HepG2 (cell line): ENCODE measurements around the gene ASIC3. TPM values are rescaled to one million over a fixed set of nuclear protein-coding genes. Genes with fewer than 3 reads are reported as not detected.

ENCODE experiments used
- ATAC-seq: fragments of 200-7000 bp; cut with Tn5 transposase; 3 replicates; pipeline ENCODE4 v1.9.1; 2020; ENCODE audit warnings: mild to moderate bottlenecking, moderate library complexity
- BruUV-seq: library from RNA; stranded (reverse); fragments of 400-500 nt; replicated peaks from 2 replicates; lab custom pipeline; 2021; lab: Mats Ljungman, UMichigan
- CTCF ChIA-PET: fragments of 300-600 bp; formaldehyde crosslinking; extraction: SDS; loops from one replicate; lab custom pipeline; 2021; ENCODE audit warnings: low total read pairs, inconsistent platforms, low intra/inter-chr PET ratio; lab: Yijun Ruan, JAX
- POLR2A ChIA-PET: fragments of 350-600 bp; sonication (Branson Sonifier 250); formaldehyde crosslinking; loops from one replicate; lab custom pipeline; 2020; ENCODE audit warnings: antibody characterized with exemption, inconsistent platforms; lab: Yijun Ruan, JAX
- DNase-seq: peaks from one replicate; pipeline ENCODE4 v3.0.0-alpha.2; 2015; ENCODE audit warnings: low spot score
- FAIRE-seq: peaks from 3 replicates; lab custom pipeline; 2011; peaks lifted over from hg19 to GRCh38; lab: Jason Lieb, UNC
- H2AFZ ChIP-seq: one replicate; pipeline ENCODE4 v1.6.1; 2011; ENCODE audit warnings: low read length, inconsistent platforms
- H3K27ac ChIP-seq: fragments of 300-600 bp; 3 replicates; pipeline ENCODE4 v1.8.0; 2011; ENCODE audit warnings: mixed run types, mild to moderate bottlenecking, mixed read lengths, low read length, inconsistent platforms; ENCODE audit not compliant: insufficient read depth; ENCODE audit errors: extremely low read length
- H3K27me3 ChIP-seq, 2 experiments: fragments of 200-600 bp in 1 of 2; 2 replicates in 1 of 2; 3 replicates in 1 of 2; pipeline versions ENCODE4 v1.6.0 to v1.8.0; 2011; ENCODE audit warnings: low read length in 2 of 2, mild to moderate bottlenecking in 2 of 2, moderate library complexity in 2 of 2, inconsistent platforms in 1 of 2; ENCODE audit not compliant: insufficient read depth in 2 of 2, control insufficient read depth in 1 of 2
- H3K36me3 ChIP-seq, 2 experiments: fragments of 200-600 bp in 1 of 2; replicated peaks in 1 of 2; 2 replicates in 1 of 2; 3 replicates in 1 of 2; pipeline versions ENCODE4 v1.5.1 to v1.8.0; 2011; ENCODE audit warnings: low read length in 2 of 2, inconsistent platforms in 1 of 2; ENCODE audit not compliant: insufficient read depth in 2 of 2, control insufficient read depth in 1 of 2
- H3K4me1 ChIP-seq: 2 replicates; pipeline ENCODE4 v1.5.1; 2012; ENCODE audit warnings: low read length, inconsistent platforms; ENCODE audit not compliant: insufficient read depth
- H3K4me2 ChIP-seq: 2 replicates; pipeline ENCODE4 v1.6.0; 2011; ENCODE audit warnings: low read depth, low read length, inconsistent platforms
- H3K4me3 ChIP-seq, 3 experiments: fragments of 200-600 bp in 1 of 3; sonication (generic), shearing (Covaris generic) in 1 of 3; replicated peaks in 1 of 3; 2 replicates each; pipeline ENCODE4 v1.5.1; 2011 to 2016; ENCODE audit warnings: low read length in 3 of 3, inconsistent platforms in 2 of 3, low read depth in 2 of 3, mild to moderate bottlenecking in 2 of 3, control low read depth in 1 of 3, mixed read lengths in 1 of 3; ENCODE audit not compliant: insufficient read depth in 1 of 3
- H3K79me2 ChIP-seq: one replicate; pipeline ENCODE4 v1.6.1; 2011; ENCODE audit warnings: low read length, inconsistent platforms; ENCODE audit not compliant: insufficient read depth
- H3K9ac ChIP-seq: 2 replicates; pipeline ENCODE4 v1.6.0; 2011; ENCODE audit warnings: mild to moderate bottlenecking, low read depth, low read length, inconsistent platforms; ENCODE audit not compliant: insufficient read depth
- H3K9me3 ChIP-seq: 2 replicates; pipeline ENCODE4 v1.5.1; 2012; ENCODE audit warnings: mild to moderate bottlenecking, low read length
- H4K20me1 ChIP-seq: 2 replicates; pipeline ENCODE4 v1.6.0; 2011; ENCODE audit warnings: inconsistent platforms, mild to moderate bottlenecking, low read length, moderate library complexity; ENCODE audit not compliant: insufficient read depth
- ELF3 ChIP-seq: IDR thresholded peaks from 2 replicates; pipeline ENCODE4 v1.6.1; 2016; ENCODE audit warnings: missing genetic modification reagents, missing compliant biosample characterization
- ETV5 ChIP-seq: IDR thresholded peaks from 2 replicates; pipeline ENCODE4 v1.6.1; 2018; ENCODE audit warnings: missing biosample characterization, missing genetic modification reagents, inconsistent platforms, borderline replicate concordance
- HDAC2 ChIP-seq: sonication (generic); formaldehyde crosslinking; IDR thresholded peaks from 2 replicates; pipeline ENCODE4 v1.4.0; 2020; ENCODE audit warnings: missing genetic modification reagents
- HOXD1 ChIP-seq: sonication (generic); formaldehyde crosslinking; IDR thresholded peaks from 2 replicates; pipeline ENCODE4 v1.5.0; 2020; ENCODE audit warnings: missing genetic modification reagents
- KAT2B ChIP-seq: fragments of 150-350 bp; IDR thresholded peaks from 2 replicates; pipeline ENCODE4 v1.6.1; 2014; ENCODE audit warnings: low read depth, low read length, borderline replicate concordance
- KAT7 ChIP-seq: IDR thresholded peaks from 2 replicates; pipeline ENCODE4 v1.6.1; 2018; ENCODE audit warnings: borderline replicate concordance, missing compliant biosample characterization
- MTF1 ChIP-seq: sonication (generic); formaldehyde crosslinking; IDR thresholded peaks from 2 replicates; pipeline ENCODE4 v1.5.0; 2020; ENCODE audit warnings: missing genetic modification reagents
- ZNF17 ChIP-seq: sonication (generic); formaldehyde crosslinking; IDR thresholded peaks from 2 replicates; pipeline ENCODE4 v1.5.0; 2020; ENCODE audit warnings: mild to moderate bottlenecking, missing genetic modification reagents
- ZNF30 ChIP-seq: sonication (generic); formaldehyde crosslinking; IDR thresholded peaks from 2 replicates; pipeline ENCODE4 v1.5.0; 2020; ENCODE audit warnings: mild to moderate bottlenecking, missing genetic modification reagents
- ZNF317 ChIP-seq: sonication (generic); formaldehyde crosslinking; IDR thresholded peaks from 2 replicates; pipeline ENCODE4 v1.5.0; 2020; ENCODE audit warnings: mild to moderate bottlenecking, missing genetic modification reagents
- ZNF678 ChIP-seq: sonication (generic); formaldehyde crosslinking; IDR thresholded peaks from 2 replicates; pipeline ENCODE4 v1.4.0; 2020; ENCODE audit warnings: mild to moderate bottlenecking, missing genetic modification reagents
- ZNF703 ChIP-seq: sonication (generic); formaldehyde crosslinking; IDR thresholded peaks from 2 replicates; pipeline ENCODE4 v1.5.1; 2020; ENCODE audit warnings: missing genetic modification reagents, mild to moderate bottlenecking, moderate library complexity, borderline replicate concordance
- ZNF720 ChIP-seq: sonication (generic); formaldehyde crosslinking; IDR thresholded peaks from 2 replicates; pipeline ENCODE4 v1.4.0; 2020; ENCODE audit warnings: missing genetic modification reagents
- ZNF773 ChIP-seq: sonication (generic); formaldehyde crosslinking; IDR thresholded peaks from 2 replicates; pipeline ENCODE4 v1.4.0; 2020; ENCODE audit warnings: missing genetic modification reagents, borderline replicate concordance
- WGBS: methylation state at CpG from one replicate; pipeline ENCODE4 v1.1.6; 2017; ENCODE audit warnings: low lambda C conversion rate; 5-methylcytosine and 5-hydroxymethylcytosine counted together
- in situ Hi-C: cut with HindIII; loops from 2 replicates; pipeline ENCODE4 v1.10.0; 2017; ENCODE audit warnings: low pct_unique_long_range_greater_than_20kb; ENCODE audit not compliant: extremely low pct_ligation_motif_present
- intact Hi-C: fragments of 100-400 bp; cut with micrococcal nuclease; formaldehyde crosslinking; loops from one replicate; pipeline ENCODE4 v1.10.0; 2022; ENCODE audit not compliant: unreplicated experiment
- polyA plus RNA-seq, 8 experiments: library from polyadenylated mRNA; depleted of rRNA in 3 of 8; stranded (reverse) in 7 of 8; unstranded in 1 of 8; fragments of >200 nt; fragmentation: Illumina TruSeq in 4 of 8; extraction: Trizol in 4 of 8; gene quantifications; 2 replicates each; pipeline versions ENCODE4 v1.2.1 to v1.2.3, GENCODE V29; 2011 to 2016; ENCODE audit warnings: low read depth in 4 of 8, missing spikeins in 1 of 8, mixed read lengths in 1 of 8; ENCODE audit not compliant: insufficient read depth in 1 of 8
- total RNA-seq, 5 experiments: library from RNA; depleted of rRNA; stranded (reverse); fragments of >200 nt; fragmentation: Illumina TruSeq; extraction: Trizol; gene quantifications; 2 replicates each; pipeline ENCODE4 v1.2.3, GENCODE V29; 2016; ENCODE audit warnings: low read depth in 1 of 5
- TF ChIP-seq, protein P1 (sequence below): IDR thresholded peaks from 2 replicates; pipeline ENCODE4 v1.6.1; 2018; ENCODE audit warnings: missing genetic modification reagents, mild to moderate bottlenecking, missing compliant biosample characterization
- TF ChIP-seq, protein P2 (sequence below): sonication (generic); formaldehyde crosslinking; conservative IDR thresholded peaks from 2 replicates; pipeline ENCODE4 v1.4.0; 2020; ENCODE audit warnings: missing genetic modification reagents
- TF ChIP-seq, protein P3 (sequence below): sonication (generic); formaldehyde crosslinking; IDR thresholded peaks from 2 replicates; pipeline ENCODE4 v1.4.0; 2020; ENCODE audit warnings: mild to moderate bottlenecking, missing genetic modification reagents
- TF ChIP-seq, protein P4 (sequence below): sonication (generic); formaldehyde crosslinking; IDR thresholded peaks from 2 replicates; pipeline ENCODE4 v1.4.0; 2020; ENCODE audit warnings: missing genetic modification reagents

The ASIC3 gene
- total and polyA plus RNA-seq, 2 of the 13 experiments (the other 11 are each of a cell fraction or from before 2014, with no cell fraction given) = 0.51 TPM; not detected in 1

DNA sequence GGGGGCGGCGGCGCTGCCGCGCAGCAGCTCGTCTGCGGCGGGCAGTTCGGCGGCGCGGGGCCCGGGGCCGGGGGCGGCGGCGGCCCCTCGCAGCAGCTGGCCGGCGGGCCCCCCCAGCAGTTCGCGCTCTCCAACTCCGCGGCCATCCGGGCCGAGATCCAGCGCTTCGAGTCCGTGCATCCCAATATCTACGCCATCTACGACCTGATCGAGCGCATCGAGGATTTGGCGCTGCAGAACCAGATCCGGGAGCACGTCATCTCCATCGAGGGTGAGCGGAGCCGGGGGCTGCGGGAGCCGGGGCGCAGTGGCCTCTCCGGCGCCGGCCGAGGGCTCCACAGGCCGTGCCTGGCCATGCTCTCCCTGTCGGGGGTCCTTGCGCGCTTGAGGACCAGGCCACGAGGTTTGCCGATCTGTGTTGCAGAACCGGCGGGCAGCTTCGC, 38.5 kb downstream of the ASIC3 start:
- FAIRE-seq = no peak
- peak overlapping the region; percentile 70 for H3K27ac ChIP-seq
- in situ Hi-C loops (no loop called here), intact Hi-C loops (loop anchor here (2.0 to 10.0 kb wide), 2 partner anchors 28 to 158 kb away; partner anchors contain the start of genes SLC4A2 and SMARCD3)
- H3K36me3 ChIP-seq = peaks cover 2 to 7% of the 10 kb centered on the region in 2 experiments; a peak in 4 of 5 replicates
- DNase-seq = no peak
- peaks cover 59% of the 10 kb centered on the region for H3K79me2 ChIP-seq
- H3K9ac ChIP-seq = peak overlapping the region; percentile 88
- BruUV-seq = no TSS peak
- peak overlapping the region; percentile 97 for H3K4me2 ChIP-seq
- H4K20me1 ChIP-seq = peaks cover 33% of the 10 kb centered on the region
- H3K4me1 ChIP-seq = peaks cover 71% of the 10 kb centered on the region
- POLR2A ChIA-PET = interaction anchor here (1.3 to 6.7 kb wide), 4 partner anchors 20 to 26 kb away, joined by 3 to 82 read pairs (median 5); no protein-coding TSS in a partner anchor
- H3K27me3 ChIP-seq = no peaks in the 10 kb centered on the region; a peak in 1 of 5 replicates
- CTCF ChIA-PET = interaction anchor here (2.2 kb wide), 1 partner anchor 25 kb away, joined by 6 read pairs; no protein-coding TSS in a partner anchor
- ATAC-seq = no peak
- H2AFZ ChIP-seq = no peak overlapping the region
- 0% methylated on average over 1 of the region's 56 CpGs for WGBS
- peak overlapping the region; percentile 93 to 98 (median 95) for H3K4me3 ChIP-seq
- H3K9me3 ChIP-seq = no peaks in the 10 kb centered on the region
- TF ChIP-seq ZNF703 (CRISPR knock-in tag) (0 out of 2 replicates have a peak, but pooled peaks have one; percentile 12), ZNF678 (CRISPR knock-in tag) (0 out of 2 replicates have a peak, but pooled peaks have one; percentile 6), ZNF17 (CRISPR knock-in tag) (no peak), ZNF30 (peak; percentile 57), MTF1 (no peak), ETV5 (no peak), HOXD1 (CRISPR knock-in tag) (no peak), ZNF720 (CRISPR knock-in tag) (no peak), HDAC2 (no peak), ZNF773 (CRISPR knock-in tag) (no peak), ELF3 (no peak), KAT7 (CRISPR knock-in tag) (0 out of 2 replicates have a peak, but pooled peaks have one; percentile 15), ZNF317 (0 out of 2 replicates have a peak, but pooled peaks have one; percentile 7), KAT2B (no peak)
- TF ChIP-seq, protein P1, sequence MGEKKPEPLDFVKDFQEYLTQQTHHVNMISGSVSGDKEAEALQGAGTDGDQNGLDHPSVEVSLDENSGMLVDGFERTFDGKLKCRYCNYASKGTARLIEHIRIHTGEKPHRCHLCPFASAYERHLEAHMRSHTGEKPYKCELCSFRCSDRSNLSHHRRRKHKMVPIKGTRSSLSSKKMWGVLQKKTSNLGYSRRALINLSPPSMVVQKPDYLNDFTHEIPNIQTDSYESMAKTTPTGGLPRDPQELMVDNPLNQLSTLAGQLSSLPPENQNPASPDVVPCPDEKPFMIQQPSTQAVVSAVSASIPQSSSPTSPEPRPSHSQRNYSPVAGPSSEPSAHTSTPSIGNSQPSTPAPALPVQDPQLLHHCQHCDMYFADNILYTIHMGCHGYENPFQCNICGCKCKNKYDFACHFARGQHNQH (CRISPR knock-in tag) = 0 out of 2 replicates have a peak, but pooled peaks have one; percentile 2
- TF ChIP-seq, protein P2, sequence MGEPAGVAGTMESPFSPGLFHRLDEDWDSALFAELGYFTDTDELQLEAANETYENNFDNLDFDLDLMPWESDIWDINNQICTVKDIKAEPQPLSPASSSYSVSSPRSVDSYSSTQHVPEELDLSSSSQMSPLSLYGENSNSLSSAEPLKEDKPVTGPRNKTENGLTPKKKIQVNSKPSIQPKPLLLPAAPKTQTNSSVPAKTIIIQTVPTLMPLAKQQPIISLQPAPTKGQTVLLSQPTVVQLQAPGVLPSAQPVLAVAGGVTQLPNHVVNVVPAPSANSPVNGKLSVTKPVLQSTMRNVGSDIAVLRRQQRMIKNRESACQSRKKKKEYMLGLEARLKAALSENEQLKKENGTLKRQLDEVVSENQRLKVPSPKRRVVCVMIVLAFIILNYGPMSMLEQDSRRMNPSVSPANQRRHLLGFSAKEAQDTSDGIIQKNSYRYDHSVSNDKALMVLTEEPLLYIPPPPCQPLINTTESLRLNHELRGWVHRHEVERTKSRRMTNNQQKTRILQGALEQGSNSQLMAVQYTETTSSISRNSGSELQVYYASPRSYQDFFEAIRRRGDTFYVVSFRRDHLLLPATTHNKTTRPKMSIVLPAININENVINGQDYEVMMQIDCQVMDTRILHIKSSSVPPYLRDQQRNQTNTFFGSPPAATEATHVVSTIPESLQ (CRISPR knock-in tag) = no peak
- TF ChIP-seq, protein P3, sequence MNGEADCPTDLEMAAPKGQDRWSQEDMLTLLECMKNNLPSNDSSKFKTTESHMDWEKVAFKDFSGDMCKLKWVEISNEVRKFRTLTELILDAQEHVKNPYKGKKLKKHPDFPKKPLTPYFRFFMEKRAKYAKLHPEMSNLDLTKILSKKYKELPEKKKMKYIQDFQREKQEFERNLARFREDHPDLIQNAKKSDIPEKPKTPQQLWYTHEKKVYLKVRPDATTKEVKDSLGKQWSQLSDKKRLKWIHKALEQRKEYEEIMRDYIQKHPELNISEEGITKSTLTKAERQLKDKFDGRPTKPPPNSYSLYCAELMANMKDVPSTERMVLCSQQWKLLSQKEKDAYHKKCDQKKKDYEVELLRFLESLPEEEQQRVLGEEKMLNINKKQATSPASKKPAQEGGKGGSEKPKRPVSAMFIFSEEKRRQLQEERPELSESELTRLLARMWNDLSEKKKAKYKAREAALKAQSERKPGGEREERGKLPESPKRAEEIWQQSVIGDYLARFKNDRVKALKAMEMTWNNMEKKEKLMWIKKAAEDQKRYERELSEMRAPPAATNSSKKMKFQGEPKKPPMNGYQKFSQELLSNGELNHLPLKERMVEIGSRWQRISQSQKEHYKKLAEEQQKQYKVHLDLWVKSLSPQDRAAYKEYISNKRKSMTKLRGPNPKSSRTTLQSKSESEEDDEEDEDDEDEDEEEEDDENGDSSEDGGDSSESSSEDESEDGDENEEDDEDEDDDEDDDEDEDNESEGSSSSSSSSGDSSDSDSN = peak; percentile 2; the same call in 1 of the 2 replicates
- TF ChIP-seq, protein P4, sequence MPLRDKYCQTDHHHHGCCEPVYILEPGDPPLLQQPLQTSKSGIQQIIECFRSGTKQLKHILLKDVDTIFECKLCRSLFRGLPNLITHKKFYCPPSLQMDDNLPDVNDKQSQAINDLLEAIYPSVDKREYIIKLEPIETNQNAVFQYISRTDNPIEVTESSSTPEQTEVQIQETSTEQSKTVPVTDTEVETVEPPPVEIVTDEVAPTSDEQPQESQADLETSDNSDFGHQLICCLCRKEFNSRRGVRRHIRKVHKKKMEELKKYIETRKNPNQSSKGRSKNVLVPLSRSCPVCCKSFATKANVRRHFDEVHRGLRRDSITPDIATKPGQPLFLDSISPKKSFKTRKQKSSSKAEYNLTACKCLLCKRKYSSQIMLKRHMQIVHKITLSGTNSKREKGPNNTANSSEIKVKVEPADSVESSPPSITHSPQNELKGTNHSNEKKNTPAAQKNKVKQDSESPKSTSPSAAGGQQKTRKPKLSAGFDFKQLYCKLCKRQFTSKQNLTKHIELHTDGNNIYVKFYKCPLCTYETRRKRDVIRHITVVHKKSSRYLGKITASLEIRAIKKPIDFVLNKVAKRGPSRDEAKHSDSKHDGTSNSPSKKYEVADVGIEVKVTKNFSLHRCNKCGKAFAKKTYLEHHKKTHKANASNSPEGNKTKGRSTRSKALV (CRISPR knock-in tag) = no peak
